Astrocyte (in vitro differentiated cells and primary cell): ENCODE measurements around the gene PIMREG. TPM values are rescaled to one million over a fixed set of nuclear protein-coding genes. Genes with fewer than 3 reads are reported as not detected.

ENCODE experiments used
- DNase-seq: peaks from one replicate; pipeline ENCODE4 v3.0.0-alpha.2; 2010; ENCODE audit warnings: low read depth
- FAIRE-seq: peaks from 2 replicates; lab custom pipeline; 2011; peaks lifted over from hg19 to GRCh38; lab: Jason Lieb, UNC
- H2AFZ ChIP-seq: 2 replicates; pipeline ENCODE4 v1.6.0; 2012; ENCODE audit warnings: low read depth, low read length, inconsistent platforms
- H3K27ac ChIP-seq: 2 replicates; pipeline ENCODE4 v1.5.1; 2011; ENCODE audit warnings: low read depth, low read length, inconsistent platforms
- H3K27me3 ChIP-seq: 2 replicates; pipeline ENCODE4 v1.6.0; 2011; ENCODE audit warnings: low read length, inconsistent platforms; ENCODE audit not compliant: insufficient read depth
- H3K36me3 ChIP-seq: 2 replicates; pipeline ENCODE4 v1.5.1; 2011; ENCODE audit warnings: low read length, inconsistent platforms; ENCODE audit not compliant: insufficient read depth
- H3K4me1 ChIP-seq: 2 replicates; pipeline ENCODE4 v1.5.1; 2011; ENCODE audit warnings: low read length, inconsistent platforms; ENCODE audit not compliant: insufficient read depth
- H3K4me2 ChIP-seq: 2 replicates; pipeline ENCODE4 v1.6.0; 2012; ENCODE audit warnings: low read length, inconsistent platforms
- H3K4me3 ChIP-seq: 2 replicates; pipeline ENCODE4 v1.5.1; 2011; ENCODE audit warnings: low read depth, mild to moderate bottlenecking, low read length, inconsistent platforms; ENCODE audit not compliant: insufficient read depth
- H3K79me2 ChIP-seq: 2 replicates; pipeline ENCODE4 v1.6.0; 2012; ENCODE audit warnings: mild to moderate bottlenecking, low read length, inconsistent platforms; ENCODE audit not compliant: insufficient read depth
- H3K9ac ChIP-seq: 2 replicates; pipeline ENCODE4 v1.6.0; 2012; ENCODE audit warnings: mild to moderate bottlenecking, low read length, inconsistent platforms
- H3K9me3 ChIP-seq: 2 replicates; pipeline ENCODE4 v1.5.1; 2012; ENCODE audit warnings: low read depth, mild to moderate bottlenecking, low read length, inconsistent platforms; ENCODE audit not compliant: insufficient read depth
- H4K20me1 ChIP-seq: 2 replicates; pipeline ENCODE4 v1.6.0; 2012; ENCODE audit warnings: low read length, inconsistent platforms; ENCODE audit not compliant: insufficient read depth
- H3K27ac Mint-ChIP-seq: one replicate; pipeline ENCODE4 v1.8.0; 2021; ENCODE audit warnings: mild to moderate bottlenecking, mixed read lengths; ENCODE audit not compliant: unreplicated experiment
- H3K27me3 Mint-ChIP-seq: one replicate; pipeline ENCODE4 v1.8.0; 2021; ENCODE audit warnings: low read depth, mixed read lengths; ENCODE audit not compliant: unreplicated experiment
- H3K36me3 Mint-ChIP-seq: one replicate; pipeline ENCODE4 v1.8.0; 2021; ENCODE audit warnings: low read depth, mixed read lengths; ENCODE audit not compliant: unreplicated experiment
- H3K4me1 Mint-ChIP-seq: one replicate; pipeline ENCODE4 v1.8.0; 2021; ENCODE audit warnings: low read depth, mixed read lengths; ENCODE audit not compliant: unreplicated experiment
- H3K4me3 Mint-ChIP-seq: one replicate; pipeline ENCODE4 v1.8.0; 2021; ENCODE audit warnings: mild to moderate bottlenecking, moderate library complexity, mixed read lengths; ENCODE audit not compliant: unreplicated experiment
- H3K9me3 Mint-ChIP-seq: one replicate; pipeline ENCODE4 v1.8.0; 2021; ENCODE audit warnings: mild to moderate bottlenecking, mixed read lengths; ENCODE audit not compliant: unreplicated experiment
- CTCF ChIP-seq: IDR thresholded peaks from 2 replicates; pipeline ENCODE4 v1.5.1; 2011; ENCODE audit warnings: low read depth, mild to moderate bottlenecking, inconsistent platforms, low read length, moderate library complexity; ENCODE audit not compliant: insufficient read depth
- EZH2 ChIP-seq: IDR thresholded peaks from 2 replicates; pipeline ENCODE4 v1.6.1; 2012; ENCODE audit warnings: mild to moderate bottlenecking, low read length, inconsistent platforms; ENCODE audit not compliant: insufficient read depth
- total RNA-seq: library from RNA; stranded (reverse); gene quantifications from 2 replicates; pipeline ENCODE4 v1.2.1, GENCODE V29; 2021

PIMREG gene
- total RNA-seq, 1 donor from 2014 or later: 2.6 TPM

GRCh38 chr17:6476810-6477179 is 32.5 kb downstream of the PIMREG start:
- H3K27ac Mint-ChIP-seq: no peak overlapping the region
- peaks cover 4% of the 10 kb centered on the region for H3K4me1 ChIP-seq

DNA sequence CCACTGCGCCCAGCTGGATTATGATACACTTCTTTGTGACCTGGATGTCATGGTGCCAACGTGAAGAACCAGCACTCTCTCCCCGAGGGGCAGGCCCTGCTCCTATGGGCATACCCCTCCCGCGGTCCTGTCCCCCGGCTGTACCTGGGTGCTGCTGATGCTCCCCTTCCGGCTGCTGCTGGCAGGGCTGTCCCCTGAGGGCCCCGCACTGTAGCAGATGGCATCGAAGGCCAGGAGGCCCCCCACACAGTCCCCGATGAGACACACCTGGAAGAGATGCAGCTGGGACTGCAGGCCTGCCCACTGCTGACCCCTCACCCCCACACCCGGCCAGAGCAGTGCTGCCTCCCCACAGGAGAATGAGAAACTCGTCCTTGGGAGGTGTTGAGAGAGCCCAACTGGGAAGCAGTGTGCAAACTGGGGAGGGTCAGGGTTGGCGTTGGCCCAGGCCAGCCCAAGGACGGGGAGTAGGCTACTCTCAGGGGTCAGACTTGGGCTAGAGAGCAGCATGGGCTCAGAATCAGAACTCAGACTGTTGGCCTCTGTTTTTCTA is 33.7 kb downstream of the PIMREG start:
- H3K36me3 Mint-ChIP-seq: peaks cover 3% of the 10 kb centered on the region
- Histone ChIP-seq H3K36me3 (no peaks in the 10 kb centered on the region), H3K4me3 (no peak overlapping the region), H3K27ac (no peak overlapping the region), H3K4me2 (no peak overlapping the region), H2AFZ (no peak overlapping the region), H3K9me3 (no peaks in the 10 kb centered on the region), H4K20me1 (no peaks in the 10 kb centered on the region), H3K27me3 (peaks cover 10% of the 10 kb centered on the region), H3K79me2 (no peaks in the 10 kb centered on the region), H3K9ac (no peak overlapping the region), H3K4me1 (no peaks in the 10 kb centered on the region)
- H3K27me3 Mint-ChIP-seq: peaks cover 55% of the 10 kb centered on the region
- DNase-seq (no peak), FAIRE-seq (no peak)
- TF ChIP-seq CTCF (no peak), EZH2 (no peak)
- no peaks in the 10 kb centered on the region for H3K9me3 Mint-ChIP-seq
- peaks cover 8% of the 10 kb centered on the region for H3K4me1 Mint-ChIP-seq
- no peak overlapping the region for H3K27ac Mint-ChIP-seq
- H3K4me3 Mint-ChIP-seq: no peak overlapping the region

More at GRCh38 chr17:6476810-6477179, 32.5 kb downstream of the PIMREG start:
- Histone ChIP-seq H2AFZ (no peak overlapping the region), H4K20me1 (peaks cover 4% of the 10 kb centered on the region), H3K4me2 (no peak overlapping the region), H3K27me3 (peaks cover 10% of the 10 kb centered on the region), H3K9ac (no peak overlapping the region), H3K4me3 (no peak overlapping the region), H3K9me3 (no peaks in the 10 kb centered on the region), H3K79me2 (no peaks in the 10 kb centered on the region), H3K27ac (no peak overlapping the region), H3K36me3 (no peaks in the 10 kb centered on the region)
- Mint-ChIP-seq H3K9me3 (no peaks in the 10 kb centered on the region), H3K4me1 (peaks cover 8% of the 10 kb centered on the region), H3K36me3 (peaks cover 3% of the 10 kb centered on the region), H3K27me3 (peaks cover 45% of the 10 kb centered on the region), H3K4me3 (no peak overlapping the region)
- DNase-seq: no peak
- no peak for FAIRE-seq
- no peak for TF ChIP-seq EZH2
- TF ChIP-seq CTCF: no peak

GRCh38 chr17:6478486-6478885 is 34.2 kb downstream of the PIMREG start:
- TF ChIP-seq CTCF (no peak), EZH2 (no peak)
- FAIRE-seq: no peak
- Histone ChIP-seq H3K27me3 (peaks cover 10% of the 10 kb centered on the region), H3K9me3 (no peaks in the 10 kb centered on the region), H3K36me3 (no peaks in the 10 kb centered on the region), H3K9ac (no peak overlapping the region), H4K20me1 (no peaks in the 10 kb centered on the region), H3K79me2 (no peaks in the 10 kb centered on the region), H3K4me3 (no peak overlapping the region), H3K4me1 (no peaks in the 10 kb centered on the region), H3K4me2 (no peak overlapping the region), H2AFZ (no peak overlapping the region), H3K27ac (no peak overlapping the region)
- no peak overlapping the region for H3K4me3 Mint-ChIP-seq
- no peaks in the 10 kb centered on the region for H3K9me3 Mint-ChIP-seq
- peaks cover 3% of the 10 kb centered on the region for H3K4me1 Mint-ChIP-seq
- no peak overlapping the region for H3K27ac Mint-ChIP-seq
- H3K36me3 Mint-ChIP-seq: peaks cover 3% of the 10 kb centered on the region
- peaks cover 59% of the 10 kb centered on the region for H3K27me3 Mint-ChIP-seq
- no peak for DNase-seq
